Liver (tissue), 3 donors: ENCODE results near the gene DAP3.

Source experiments
- FOXA1 ChIP-seq: IDR thresholded peaks from 2 replicates; pipeline ENCODE4 v1.6.1; 2016; ENCODE audit warnings: antibody characterized with exemption
- GABPA ChIP-seq, 2 donors: IDR thresholded peaks in 1 of 2; conservative IDR thresholded peaks in 1 of 2; 2 replicates each; pipeline ENCODE4 v1.6.1; 2016; ENCODE audit warnings: antibody characterized with exemption in 2 of 2, mild to moderate bottlenecking in 1 of 2, moderate library complexity in 1 of 2
- HNF4A ChIP-seq, 2 donors: conservative IDR thresholded peaks; 2 replicates each; pipeline ENCODE4 v1.6.1; 2016; ENCODE audit warnings: antibody characterized with exemption in 2 of 2, mild to moderate bottlenecking in 2 of 2
- JUND ChIP-seq, 2 donors: IDR thresholded peaks; 2 replicates each; pipeline ENCODE4 v1.6.1; 2016; ENCODE audit warnings: antibody characterized with exemption in 2 of 2
- MAX ChIP-seq: IDR thresholded peaks from 2 replicates; pipeline ENCODE4 v1.6.1; 2016; ENCODE audit warnings: antibody characterized with exemption
- NR2F2 ChIP-seq: IDR thresholded peaks from 2 replicates; pipeline ENCODE4 v1.6.1; 2016; ENCODE audit warnings: antibody characterized with exemption
- RAD21 ChIP-seq, 2 donors: IDR thresholded peaks; 2 replicates each; pipeline ENCODE4 v1.6.1; 2016; ENCODE audit warnings: antibody characterized with exemption in 2 of 2, mild to moderate bottlenecking in 2 of 2
- REST ChIP-seq: IDR thresholded peaks from 2 replicates; pipeline ENCODE4 v1.6.1; 2016; ENCODE audit warnings: antibody characterized with exemption, mild to moderate bottlenecking
- SP1 ChIP-seq: IDR thresholded peaks from 2 replicates; pipeline ENCODE4 v1.6.1; 2018; ENCODE audit warnings: antibody characterized with exemption, mild to moderate bottlenecking
- TAF1 ChIP-seq: conservative IDR thresholded peaks from 2 replicates; pipeline ENCODE4 v1.6.1; 2016; ENCODE audit warnings: antibody characterized with exemption, mild to moderate bottlenecking
- YY1 ChIP-seq: IDR thresholded peaks from 2 replicates; pipeline ENCODE4 v1.6.1; 2016; ENCODE audit warnings: antibody characterized with exemption, mild to moderate bottlenecking
- ZBTB33 ChIP-seq: IDR thresholded peaks from 2 replicates; pipeline ENCODE4 v1.6.1; 2016; ENCODE audit warnings: antibody characterized with exemption
- TF ChIP-seq, protein P1 (sequence below): fragments of 150-350 bp; IDR thresholded peaks from 2 replicates; pipeline ENCODE4 v1.5.1; 2017; ENCODE audit warnings: improper control_type of control experiment, low read depth, low read length; ENCODE audit not compliant: missing input control
- donor health status: healthy.
- donor health status: healthy.

DNA sequence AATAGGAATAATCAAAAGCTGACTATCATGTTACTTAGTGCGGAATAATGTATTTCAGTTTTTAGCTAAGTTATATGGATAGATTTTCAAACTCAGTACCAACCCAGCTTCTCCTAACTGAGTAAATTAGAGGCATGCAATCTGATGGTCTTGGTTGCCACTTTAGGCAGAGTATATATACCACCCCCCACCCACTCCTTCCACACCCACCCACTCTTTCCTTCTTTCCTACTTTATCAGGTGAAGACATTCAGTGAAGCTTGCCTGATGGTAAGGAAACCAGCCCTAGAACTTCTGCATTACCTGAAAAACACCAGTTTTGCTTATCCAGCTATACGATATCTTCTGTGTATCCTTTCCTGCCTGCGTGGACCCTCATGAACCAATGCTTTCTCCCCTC, 36.3 kb downstream of the DAP3 start:
- no peak for TF ChIP-seq SP1
- TF ChIP-seq, protein P1, sequence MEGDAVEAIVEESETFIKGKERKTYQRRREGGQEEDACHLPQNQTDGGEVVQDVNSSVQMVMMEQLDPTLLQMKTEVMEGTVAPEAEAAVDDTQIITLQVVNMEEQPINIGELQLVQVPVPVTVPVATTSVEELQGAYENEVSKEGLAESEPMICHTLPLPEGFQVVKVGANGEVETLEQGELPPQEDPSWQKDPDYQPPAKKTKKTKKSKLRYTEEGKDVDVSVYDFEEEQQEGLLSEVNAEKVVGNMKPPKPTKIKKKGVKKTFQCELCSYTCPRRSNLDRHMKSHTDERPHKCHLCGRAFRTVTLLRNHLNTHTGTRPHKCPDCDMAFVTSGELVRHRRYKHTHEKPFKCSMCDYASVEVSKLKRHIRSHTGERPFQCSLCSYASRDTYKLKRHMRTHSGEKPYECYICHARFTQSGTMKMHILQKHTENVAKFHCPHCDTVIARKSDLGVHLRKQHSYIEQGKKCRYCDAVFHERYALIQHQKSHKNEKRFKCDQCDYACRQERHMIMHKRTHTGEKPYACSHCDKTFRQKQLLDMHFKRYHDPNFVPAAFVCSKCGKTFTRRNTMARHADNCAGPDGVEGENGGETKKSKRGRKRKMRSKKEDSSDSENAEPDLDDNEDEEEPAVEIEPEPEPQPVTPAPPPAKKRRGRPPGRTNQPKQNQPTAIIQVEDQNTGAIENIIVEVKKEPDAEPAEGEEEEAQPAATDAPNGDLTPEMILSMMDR: no peak
- no peak for TF ChIP-seq HNF4A (conservative IDR thresholded peaks at IDR 0.05)
- TF ChIP-seq REST: no peak
- no peak for TF ChIP-seq TAF1
- TF ChIP-seq MAX: no peak
- no peak for TF ChIP-seq YY1
- no peak for TF ChIP-seq GABPA (IDR thresholded peaks at IDR 0.05 in 1 of 2, conservative IDR thresholded peaks at IDR 0.05 in 1 of 2)
- no peak for TF ChIP-seq RAD21 (IDR thresholded peaks at IDR 0.05)
- no peak for TF ChIP-seq ZBTB33
- no peak for TF ChIP-seq NR2F2
- TF ChIP-seq FOXA1: no peak
- no peak for TF ChIP-seq JUND (IDR thresholded peaks at IDR 0.05)
